GM12801 (cell line): Measurements from ENCODE around the gene SDK2.

ENCODE experiments used
- TF ChIP-seq, protein P1 (sequence below): IDR thresholded peaks from one replicate; pipeline ENCODE4 v1.5.1; 2011; ENCODE audit warnings: control low read depth; ENCODE audit not compliant: insufficient read length; ENCODE audit errors: extremely low read depth

Gene SDK2

DNA sequence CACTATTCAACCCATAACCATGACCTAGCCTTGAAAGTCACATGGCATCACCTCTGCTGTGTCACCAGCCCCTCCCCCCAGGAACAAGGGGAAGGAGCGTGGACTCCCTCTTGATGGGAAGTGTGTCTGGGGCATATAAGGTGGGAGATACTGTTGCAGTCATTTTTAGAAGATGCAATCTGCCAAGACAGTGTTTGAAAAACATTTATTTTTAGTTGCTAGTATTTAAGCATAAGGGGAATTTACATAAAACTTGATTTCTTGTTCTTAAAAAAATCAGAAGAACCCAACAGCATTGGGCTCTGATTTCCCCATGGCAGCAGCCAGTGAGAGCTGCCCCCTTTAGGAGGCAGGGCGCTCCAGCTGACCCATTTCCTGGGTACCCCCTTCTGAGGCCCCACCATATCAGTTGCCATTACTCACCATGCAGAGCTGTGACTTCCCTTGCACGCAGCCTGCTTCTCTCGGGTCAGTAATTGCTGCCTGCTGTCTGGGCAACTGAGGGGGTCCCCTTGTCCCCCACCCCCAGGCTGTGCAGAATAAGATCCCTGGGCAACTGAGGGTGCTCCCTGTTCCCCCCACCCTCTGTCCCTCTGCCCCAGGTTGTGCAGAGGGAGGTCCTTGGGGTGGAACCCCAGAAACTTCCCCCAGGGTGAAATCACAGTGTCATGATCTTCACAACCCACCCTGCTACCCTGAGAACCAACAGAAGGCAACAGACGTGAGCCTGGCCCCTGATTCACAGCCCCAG is 320.7 kb downstream of the SDK2 start:
- TF ChIP-seq, protein P1, sequence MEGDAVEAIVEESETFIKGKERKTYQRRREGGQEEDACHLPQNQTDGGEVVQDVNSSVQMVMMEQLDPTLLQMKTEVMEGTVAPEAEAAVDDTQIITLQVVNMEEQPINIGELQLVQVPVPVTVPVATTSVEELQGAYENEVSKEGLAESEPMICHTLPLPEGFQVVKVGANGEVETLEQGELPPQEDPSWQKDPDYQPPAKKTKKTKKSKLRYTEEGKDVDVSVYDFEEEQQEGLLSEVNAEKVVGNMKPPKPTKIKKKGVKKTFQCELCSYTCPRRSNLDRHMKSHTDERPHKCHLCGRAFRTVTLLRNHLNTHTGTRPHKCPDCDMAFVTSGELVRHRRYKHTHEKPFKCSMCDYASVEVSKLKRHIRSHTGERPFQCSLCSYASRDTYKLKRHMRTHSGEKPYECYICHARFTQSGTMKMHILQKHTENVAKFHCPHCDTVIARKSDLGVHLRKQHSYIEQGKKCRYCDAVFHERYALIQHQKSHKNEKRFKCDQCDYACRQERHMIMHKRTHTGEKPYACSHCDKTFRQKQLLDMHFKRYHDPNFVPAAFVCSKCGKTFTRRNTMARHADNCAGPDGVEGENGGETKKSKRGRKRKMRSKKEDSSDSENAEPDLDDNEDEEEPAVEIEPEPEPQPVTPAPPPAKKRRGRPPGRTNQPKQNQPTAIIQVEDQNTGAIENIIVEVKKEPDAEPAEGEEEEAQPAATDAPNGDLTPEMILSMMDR = no peak

DNA sequence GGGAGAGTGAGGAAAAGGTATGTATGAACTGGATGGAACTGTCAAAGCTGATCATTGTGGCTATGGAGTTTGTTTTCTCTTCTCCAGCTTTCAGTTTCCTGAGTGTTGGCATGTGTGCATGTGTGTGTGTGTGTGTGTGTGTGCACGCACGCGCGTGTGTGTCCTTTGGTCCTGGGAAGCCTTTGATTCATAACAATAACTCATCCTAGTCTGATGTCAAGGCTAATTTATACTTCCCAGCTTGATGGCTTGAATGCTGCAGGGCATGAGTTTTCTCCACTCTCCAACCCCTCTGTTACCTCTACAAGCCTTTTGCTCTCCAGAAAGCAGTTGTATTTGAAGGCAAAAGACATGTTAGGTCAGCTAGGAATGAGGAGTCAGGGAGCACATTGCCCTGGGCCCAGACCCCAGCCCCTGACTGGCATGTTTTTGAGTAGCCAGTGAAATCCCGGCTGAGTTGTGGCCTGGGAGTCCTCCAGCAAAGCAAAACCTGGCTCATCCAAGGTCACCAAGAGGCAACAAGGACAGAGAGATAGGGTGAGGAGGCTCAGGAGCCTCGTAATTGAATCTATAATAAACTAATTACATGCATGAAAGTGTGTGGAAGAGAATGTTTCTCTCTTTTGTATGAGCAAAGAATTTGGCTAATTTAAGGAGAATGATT is 323.5 kb downstream of the SDK2 start:
- TF ChIP-seq, protein P1 = no peak

DNA sequence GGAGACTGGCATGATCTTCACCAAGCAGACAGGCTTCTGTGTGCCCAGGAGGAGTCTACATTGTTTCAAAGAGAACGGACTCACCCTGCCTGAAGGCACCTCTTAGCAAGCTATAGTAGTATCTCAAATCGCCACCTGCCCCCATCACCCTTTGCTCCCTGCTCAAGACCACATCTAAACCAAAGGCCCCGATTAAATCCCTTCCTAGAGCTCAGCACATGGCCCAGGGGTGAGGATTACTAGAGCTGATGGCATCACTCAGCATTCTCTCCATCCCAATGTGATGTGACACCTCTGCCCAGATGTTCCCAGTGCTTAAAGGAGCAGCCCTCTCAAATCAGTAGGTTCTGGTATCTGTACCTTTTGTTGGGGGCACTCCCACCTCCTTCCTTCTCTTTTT is 324.5 kb downstream of the SDK2 start:
- TF ChIP-seq, protein P1 = no peak

DNA sequence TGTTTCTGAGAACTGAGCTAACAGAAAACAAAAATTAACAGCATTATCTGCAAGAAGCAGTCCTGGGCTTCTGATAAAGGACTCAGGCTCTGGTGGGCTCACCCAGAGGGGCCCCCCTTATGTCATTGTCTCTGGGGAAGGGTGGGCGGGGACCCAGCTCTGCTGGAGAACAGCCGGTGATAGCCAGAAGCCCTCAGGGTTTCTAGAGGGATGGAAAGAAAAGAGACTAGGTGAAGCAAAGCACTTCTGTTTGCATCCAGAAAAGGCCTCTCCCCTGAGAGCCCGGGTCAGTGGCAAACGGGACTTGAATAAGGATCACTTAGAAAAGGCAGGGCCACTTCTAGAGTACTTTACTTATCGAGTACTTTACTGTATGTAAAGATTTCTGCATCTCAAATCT is 325.4 kb downstream of the SDK2 start:
- TF ChIP-seq, protein P1 = no peak

DNA sequence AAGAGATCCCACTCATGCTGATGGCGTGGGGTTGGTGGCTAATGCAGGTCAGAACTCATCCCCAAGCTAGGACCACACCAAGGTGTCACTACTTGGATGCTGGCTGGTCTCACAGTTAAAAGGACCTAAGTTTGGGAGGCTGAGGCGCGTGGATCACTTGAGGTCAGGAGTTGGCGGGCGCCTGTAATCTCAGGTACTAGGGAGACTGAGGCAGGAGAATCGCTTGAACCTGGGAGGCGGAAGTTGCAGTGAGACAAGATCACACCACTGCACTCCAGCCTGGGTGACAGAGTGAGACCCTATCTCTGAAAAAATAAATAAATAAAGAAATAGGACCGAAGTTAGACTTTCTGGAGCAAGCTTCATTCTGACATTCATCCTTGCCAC is 325.8 kb downstream of the SDK2 start:
- TF ChIP-seq, protein P1 = no peak

DNA sequence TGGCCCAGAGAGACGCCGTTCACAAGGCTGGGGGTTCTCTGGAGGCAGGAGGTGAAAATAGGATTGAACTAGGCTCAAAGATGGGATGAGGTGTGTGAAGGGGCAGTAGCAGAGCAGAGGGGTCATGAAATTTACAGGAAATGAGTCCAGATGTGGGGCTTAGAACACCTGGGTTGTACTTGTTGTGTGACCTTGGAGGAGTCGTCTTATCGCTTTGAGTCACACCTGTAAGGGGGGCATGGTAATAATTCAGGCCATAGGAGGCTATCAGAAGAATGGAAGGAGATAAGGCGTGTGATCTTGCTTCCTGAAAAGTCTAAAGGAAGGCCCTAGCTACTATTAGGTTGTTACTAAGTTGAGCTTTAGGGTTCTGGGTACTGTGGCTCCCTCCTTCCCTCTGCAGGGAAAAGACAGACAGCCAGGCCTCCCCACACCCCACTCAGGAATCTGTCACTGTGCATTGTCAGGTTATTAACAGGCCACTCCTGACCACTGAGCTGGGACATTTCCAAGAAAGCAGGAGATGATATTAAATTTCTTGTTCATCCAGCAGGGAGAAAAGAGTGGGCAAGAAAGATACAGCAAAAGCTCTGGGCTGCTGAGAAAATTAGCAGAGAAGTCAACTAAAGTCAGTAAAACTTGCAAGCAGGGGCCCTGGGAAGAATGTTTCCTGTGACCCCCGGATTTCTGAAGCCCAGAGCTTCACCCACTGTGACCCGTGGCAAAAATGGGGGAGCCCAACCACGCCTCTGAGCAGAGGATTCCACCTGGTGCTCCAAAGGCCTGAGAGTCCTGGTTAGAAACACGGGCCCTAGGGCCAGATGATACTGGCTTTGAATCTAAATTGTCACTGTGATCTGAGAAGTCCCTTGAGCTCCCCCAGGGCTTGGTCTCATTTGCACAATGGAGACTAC is 326.5 kb downstream of the SDK2 start:
- TF ChIP-seq, protein P1 = no peak

DNA sequence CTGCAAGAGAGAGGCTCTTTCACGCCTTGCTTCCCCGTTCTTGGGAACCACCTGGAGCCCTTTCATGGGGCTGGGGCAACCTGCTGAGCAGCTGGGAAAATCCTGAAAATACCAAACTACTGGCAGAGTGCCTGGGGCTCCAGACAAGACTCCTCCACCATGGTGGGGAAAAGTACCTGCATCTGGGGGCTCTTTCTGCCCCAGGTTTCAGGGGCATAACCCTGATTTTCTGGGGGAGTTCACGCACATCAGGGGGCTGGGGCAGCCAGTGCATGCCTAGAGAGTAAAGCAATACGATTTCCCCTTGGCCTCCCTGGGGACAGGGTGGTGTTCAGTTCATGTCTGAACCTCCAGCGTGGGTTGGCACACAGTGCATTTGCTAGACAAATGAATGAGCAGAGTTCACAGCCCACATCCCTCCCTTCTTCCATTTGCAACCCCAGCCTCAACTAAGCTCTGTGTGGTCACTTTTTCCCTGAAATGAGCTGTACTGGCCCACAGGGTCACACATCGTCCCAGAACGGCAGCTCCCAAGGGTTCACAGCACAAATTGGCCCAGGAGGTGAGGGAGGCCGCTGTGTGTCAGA is 327.2 kb downstream of the SDK2 start:
- TF ChIP-seq, protein P1 = no peak
